Caki2 (cell line): ENCODE data around the gene COMP. TPM values are rescaled to one million over a fixed set of nuclear protein-coding genes. Genes with fewer than 3 reads are reported as not detected.
A peak's percentile ranks its signal among the peaks of the same experiment; 100 is the strongest.
"Not testable (repeated sequence)": the region's sequence is repeated elsewhere in the genome, so short reads cannot be mapped to it uniquely, and the experiment has no call there.

Source experiments
- DNase-seq: peaks from one replicate; pipeline ENCODE4 v3.0.0-alpha.2; 2015; ENCODE audit warnings: low read depth
- in situ Hi-C: cut with HindIII; loops from 2 replicates; pipeline ENCODE4 v1.10.0; 2016; ENCODE audit warnings: low sequenced_read_pairs, low pct_unique_long_range_greater_than_20kb, mixed read lengths
- total RNA-seq: library from RNA; depleted of rRNA; stranded (reverse); fragments of >200 nt; shearing (Covaris generic); gene quantifications from 2 replicates; pipeline ENCODE4 v1.2.3, GENCODE V29; 2014; ENCODE audit warnings: low replicate concordance; rRNA removed

Gene COMP
- total RNA-seq, result not detected in 2 replicates

DNA sequence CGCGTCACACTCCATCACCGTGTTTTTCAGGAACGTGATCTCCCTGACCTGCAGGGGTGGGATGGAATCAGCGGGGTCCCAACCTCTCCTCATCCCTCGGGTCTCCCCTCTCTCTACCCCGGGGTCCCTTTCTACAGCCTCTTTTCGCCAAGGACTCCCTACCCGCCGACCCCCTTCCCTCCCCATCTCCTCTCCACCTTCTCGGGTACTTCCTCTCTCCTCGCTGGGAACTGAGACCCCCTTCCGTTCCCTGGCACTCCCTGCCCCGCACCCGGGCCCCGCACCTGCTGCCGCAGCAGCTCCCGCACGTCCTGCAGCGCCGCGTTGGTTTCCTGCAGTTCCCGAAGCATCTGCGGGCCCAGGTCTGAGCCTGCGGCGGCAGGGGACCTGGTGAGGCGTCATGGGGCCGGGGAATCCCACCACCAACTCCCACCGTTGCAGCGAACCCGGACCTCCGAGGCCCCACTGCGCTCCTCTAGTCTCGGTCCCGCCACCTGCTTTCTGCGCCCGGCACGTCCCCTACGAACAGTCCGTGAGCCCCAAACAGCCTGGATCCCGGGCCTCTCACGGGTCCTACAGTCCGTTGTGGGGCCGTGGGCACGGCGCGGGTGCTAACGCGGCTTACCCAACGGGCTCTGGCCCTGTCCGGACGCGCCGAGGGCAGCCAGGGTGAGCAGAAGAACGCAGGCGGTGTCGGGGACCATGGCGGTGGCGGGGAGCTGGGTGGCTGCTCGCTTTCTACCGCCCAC lies at the start of gene COMP:
TSS of gene COMP (minus strand) at position 740 of the 749 bp plus-strand sequence. CDS start at position 704, 36 bp downstream.
- DNase-seq, result no peak
- in situ Hi-C loops, result no loop called here

DNA sequence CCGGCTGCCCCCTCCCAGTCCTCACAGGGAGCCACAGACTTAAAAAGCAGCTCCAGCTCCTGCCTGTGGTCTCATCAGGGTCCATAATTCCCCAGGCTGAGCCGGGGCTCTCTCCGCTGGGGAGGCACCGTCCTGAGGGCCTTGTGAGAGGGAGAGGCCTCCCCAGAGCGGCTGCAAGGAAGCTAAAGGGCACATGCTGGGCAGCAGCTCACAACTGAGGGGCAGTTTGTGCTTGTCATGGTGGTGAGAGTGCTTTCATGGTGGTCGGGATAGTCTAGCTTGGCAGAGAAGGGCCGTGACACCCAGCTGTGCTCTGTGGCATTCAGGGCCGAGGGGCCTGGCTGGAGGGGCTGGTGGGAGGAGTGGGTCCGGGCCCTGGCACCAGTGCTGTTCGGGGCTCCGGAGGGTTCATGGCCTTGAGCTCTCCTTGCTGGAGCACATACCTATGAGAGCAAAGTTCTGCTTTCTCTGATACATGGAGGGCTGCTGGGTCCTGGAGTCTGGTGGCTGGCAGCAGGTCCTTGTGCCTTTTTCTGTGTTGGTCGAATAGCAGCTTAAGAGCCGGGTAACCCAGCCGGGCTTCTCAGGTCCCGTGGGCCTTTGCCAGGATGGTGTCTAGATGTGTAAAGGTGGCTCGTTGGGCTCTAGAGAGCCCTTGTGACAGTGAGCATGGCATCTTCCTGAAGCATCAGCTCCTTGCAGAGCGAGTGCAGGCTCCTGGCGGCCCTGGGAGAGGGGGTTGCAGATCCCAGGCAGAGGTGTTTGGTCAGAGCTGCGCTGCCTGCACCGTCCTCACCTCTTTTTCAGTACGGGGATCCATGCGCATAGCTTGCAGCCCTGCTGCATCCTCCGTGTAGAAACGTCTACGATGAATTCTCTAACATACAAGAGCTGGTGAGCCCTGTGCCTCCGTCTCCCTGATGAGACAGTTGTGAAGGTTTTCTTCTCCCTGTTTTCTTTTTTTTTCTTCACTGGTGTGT lies 49.5 kb upstream of the COMP start:
- in situ Hi-C loops, result no loop called here
- no peak for DNase-seq

DNA sequence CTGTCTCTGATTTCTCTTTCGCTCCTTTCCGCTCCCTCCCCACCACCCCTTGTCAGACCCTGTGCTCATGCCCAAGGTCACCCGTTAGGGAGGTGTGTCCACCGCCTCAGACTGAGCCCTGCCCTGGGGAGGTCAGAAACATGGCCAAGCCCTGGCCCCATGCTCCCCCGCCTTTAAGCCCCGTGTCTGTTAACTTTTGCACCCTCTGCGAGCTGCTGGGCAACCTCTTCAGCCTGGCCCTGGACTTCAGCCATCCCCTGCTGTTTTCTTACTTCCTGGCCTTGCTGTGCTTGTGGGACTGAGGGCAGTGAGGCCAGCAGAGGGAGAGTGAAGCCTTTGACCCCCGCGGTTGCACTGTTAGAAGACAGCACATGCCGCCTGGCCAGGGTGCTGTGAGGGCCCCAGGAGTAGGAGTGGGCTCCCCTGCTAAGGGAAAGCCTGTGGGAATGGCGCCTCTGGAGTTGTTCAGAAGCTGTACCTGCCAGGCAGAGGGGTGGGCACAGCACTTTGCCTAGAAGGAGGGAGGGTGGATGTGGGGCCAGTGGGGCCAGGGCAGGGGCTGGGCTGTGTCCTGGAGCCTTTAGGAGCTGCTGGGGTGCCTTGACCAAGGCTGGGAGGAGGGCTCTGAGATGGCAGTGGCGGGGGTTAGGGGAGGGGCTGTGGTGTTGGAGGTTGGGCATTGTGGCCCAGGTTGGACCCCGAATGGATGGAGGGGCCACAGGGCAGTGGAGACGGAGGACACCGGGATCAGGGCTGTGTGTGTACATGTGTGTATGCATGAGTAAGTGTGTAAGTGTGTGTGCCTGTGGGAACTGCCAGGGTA lies 48.6 kb upstream of the COMP start:
- no peak for DNase-seq
- in situ Hi-C loops, result no loop called here

DNA sequence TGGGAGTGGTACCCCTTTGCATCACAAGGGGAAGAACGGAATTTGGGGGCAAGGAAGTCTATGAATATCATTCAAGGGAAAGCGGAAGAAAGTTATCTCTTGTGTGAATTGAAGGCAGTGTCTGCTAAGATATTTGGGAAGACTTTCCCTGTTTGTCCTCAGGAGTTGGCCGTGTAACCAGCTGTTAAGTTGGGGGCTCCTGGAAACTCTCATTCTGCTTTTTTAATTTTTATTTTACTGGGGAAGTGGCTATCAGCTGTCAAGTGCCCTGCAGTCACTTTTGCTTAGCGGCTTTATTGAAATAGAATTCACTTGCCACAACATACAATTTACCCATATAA lies 43.5 kb upstream of the COMP start:
- DNase-seq, result no peak
- in situ Hi-C loops, result no loop called here

DNA sequence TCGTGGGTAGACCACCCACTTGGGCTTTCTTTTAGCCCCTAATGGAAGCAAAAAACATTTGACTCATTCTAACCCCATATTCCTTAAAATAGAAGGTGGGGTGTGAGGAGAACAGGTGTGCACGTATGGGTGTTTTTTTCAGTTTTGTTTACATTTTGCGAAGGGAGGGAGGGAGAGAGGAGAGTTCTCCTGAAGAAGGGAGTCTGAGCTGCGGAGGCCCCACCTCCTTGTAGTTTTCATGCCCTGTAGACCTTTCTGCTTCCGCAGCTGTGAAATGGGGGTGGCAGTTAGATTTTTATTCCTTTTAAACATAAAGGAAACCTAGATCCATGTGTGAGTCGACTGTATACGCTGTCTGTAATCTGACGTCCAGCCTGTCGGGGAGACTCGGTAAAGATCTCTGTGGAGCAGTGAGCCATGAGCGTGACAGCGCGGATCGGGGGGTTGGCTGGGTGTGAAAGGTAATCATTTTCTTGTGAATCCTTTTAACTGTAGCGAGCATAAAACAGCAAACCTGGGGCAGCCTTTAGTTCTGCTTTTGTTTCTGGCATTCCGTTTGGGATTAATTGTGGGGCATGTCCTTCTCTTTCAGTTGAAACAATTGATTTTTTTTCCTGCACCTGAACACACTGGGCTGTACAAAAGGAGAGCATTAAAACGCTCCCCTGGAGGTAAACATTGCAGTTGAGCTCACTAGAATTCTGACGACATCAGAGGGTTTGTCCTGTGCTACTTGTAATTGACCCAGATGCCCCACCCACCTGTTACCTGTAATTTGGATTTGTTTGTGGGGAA lies 42.9 kb upstream of the COMP start:
- in situ Hi-C loops, result no loop called here

DNA sequence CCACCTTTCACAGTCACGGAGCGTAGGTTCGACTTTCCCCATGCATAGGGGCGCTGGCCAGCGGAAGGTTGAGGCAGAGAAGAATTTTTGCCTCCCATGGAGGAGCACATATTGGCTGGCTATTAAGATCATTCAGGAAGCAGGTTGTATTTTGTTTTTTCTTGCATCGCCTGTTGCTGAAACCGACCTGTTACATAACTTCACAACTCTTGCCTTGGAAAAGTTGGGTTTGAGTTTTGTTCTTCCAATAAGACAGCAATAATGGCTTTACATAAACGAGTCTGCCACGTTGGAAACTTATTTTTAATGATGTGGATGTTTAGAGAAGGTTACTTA lies 42.0 kb upstream of the COMP start:
- in situ Hi-C loops, result no loop called here
- DNase-seq, result no peak

More for the DNA sequence above, 42.9 kb upstream of the COMP start:
- DNase-seq, result no peak

DNA sequence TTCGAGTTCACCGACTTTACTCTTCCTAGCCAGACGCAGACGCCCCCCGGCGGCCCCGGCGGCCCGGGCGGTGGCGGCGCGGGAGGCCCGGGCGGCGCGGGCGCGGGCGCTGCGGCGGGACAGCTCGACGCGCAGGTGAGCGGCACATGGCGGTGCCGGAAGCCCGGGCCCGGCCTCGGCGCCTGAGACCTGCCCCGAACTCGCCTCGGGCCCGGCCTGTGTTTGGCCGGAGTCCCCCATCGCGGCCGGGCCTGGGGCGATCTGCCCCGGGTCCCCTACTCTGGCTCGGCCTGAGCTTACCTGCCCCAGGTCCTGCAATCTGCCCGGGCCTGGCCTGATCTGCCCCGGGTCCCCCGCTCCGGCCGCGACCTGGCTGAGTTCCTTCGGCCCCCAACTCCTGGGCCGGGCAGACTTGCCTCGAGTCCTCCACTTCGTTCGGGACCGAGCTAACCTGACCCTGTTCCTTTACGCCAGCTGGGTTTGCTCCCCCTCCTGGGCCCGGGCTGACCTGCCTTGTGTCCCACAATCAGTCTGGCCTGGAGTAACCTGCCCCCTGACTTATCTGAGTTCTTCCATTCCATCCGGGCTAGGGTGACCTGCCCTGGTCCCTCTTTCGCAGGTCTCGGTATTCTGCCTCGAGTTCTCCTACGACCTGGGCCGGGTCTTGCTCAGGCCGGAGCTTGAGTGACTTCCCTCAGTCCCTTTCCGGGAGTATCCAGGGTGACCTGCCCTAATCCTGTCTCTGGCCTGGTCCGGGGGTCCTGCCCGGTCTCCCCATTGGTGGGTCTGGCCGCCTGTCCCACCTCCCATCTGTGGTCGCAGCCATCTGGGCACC lies 41.4 kb upstream of the COMP start:
- in situ Hi-C loops, result no loop called here
- peak; percentile 37 for DNase-seq

DNA sequence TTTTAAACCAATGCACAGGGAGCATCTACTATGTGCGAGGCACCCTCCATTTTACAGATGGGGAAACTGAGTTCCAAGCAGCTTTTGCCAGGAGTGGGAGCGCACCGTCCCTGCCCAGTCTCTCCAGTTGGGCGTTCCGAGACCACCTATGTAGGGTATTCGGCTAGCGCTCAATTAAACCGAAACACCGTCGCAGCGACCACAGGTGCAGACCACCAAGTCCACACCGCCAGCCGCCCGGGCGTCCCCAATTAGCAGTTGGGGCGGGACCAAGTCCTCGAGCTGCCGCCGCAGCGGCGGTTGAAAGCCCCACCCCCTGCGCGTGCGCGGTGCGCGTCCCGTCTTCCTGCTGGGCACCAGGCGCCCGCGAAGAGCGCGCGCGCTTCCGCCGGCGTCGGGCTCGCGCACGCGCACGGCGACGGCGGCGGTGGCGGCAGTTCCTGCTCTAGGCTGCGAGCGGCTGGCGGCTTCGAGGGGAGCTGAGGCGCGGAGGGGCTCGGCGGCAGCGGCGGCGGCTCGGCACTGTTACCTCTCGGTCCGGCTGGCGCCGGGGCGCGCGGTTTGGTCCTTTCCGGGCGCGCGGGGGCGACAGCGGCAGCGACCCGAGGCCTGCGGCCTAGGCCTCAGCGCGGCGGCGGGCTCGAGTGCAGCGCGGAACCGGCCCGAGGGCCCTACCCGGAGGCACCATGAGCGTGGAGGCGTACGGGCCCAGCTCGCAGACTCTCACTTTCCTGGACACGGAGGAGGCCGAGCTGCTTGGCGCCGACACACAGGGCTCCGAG lies 40.6 kb upstream of the COMP start, which contains the start of gene UPF1:
TSS of gene UPF1 (plus strand) at position 436 of the 782 bp plus-strand sequence. CDS start at position 687, 251 bp downstream.
- DNase-seq, result peak; percentile 89
- in situ Hi-C loops, result no loop called here

DNA sequence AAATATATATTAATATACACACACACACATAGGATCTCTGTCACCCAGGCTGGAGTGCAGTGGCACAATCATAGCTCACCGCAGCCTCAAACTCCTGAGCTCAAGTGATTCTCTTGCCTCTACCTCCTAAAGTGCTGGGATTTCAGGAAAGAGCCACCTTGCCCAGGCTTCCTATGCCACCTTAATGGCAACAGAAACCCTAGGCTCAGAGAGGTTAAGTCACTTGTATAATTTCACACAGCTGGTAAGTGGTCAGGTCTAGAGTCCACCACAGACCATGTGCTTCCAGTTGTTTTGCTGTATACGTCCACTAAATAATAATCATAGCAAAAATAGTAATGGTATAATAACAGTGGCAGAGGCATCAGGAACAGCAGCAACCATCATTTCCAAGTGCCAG lies 39.4 kb upstream of the COMP start:
- DNase-seq, result no peak
- in situ Hi-C loops, result no loop called here

DNA sequence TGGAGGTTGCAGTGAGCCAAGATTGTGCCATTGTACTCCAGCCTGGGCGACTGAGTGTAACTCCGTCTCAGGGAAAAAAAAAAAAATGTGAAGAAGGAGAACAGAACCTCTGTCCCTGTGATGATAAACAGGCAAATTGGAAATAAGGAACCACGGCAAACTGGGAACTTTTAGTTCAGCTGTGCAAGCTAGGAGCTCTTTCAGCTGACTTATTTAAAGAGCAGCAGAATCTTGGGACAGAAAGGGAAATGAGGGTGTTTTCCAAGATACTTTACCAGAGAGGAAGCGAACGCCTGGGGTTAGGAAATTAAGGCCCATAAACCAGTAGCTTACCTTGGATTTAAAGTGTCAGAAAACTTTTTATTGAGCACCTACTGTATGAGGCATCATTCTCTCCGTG lies 37.7 kb upstream of the COMP start:
- in situ Hi-C loops, result no loop called here
- no peak for DNase-seq

DNA sequence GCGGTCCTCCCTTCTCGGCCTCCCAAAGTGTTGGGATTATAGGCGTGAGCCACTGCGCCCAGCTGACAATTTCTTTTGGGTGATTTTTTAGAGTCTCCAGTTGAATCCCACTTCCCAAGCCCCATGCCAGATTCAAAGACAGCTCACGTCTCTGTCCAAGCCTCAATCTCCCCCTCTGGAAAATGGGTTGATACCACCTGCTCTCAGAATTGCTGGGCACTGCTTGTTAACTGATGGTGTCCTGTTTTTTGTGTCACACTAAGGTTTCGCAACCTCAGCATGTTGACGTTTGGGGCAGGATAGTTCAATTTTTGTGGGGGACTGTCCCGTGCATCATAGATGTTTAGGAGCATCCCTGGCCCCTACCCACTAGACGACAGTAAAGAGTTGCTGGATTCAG lies 26.5 kb upstream of the COMP start:
- in situ Hi-C loops, result no loop called here
- DNase-seq, result no peak

DNA sequence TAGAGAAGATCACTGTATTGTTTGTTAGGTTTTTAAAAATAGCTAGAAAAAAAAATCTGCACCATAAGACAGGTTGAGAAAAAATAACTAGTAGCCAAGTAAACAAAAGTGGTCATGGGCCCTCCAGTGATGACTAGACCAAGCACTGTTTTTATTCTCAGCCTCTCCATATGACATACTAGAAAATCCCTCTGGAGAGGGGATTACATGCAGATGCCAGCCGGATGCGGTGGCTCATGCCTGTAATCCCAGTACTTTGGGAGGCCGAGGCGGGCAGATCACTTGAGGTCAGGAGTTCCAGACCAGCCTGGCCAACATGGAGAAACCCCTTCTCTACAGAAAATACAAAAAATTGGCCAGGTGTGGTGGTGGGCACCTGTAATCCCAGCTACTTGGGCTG lies 25.5 kb upstream of the COMP start:
- in situ Hi-C loops, result not testable (repeated sequence)

DNA sequence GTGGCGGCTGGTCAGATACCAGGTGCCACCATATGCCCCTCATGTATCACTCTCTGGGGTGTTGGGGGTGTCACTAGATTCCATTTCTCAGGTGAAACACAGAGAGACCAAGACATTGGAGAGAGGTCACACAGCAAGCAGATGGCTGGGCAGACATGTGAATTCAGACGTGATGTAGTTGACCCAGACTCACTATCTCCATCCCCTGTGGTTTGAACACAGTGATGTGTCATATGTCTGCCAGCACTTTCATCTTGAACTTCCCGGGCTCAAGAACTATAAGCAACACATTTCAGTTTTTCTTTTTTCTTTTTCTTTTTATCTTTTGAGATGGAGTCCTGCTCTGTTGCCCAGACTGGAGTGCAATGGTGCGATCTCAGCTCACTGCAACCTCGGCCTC lies 24.6 kb upstream of the COMP start:
- DNase-seq, result no peak
- in situ Hi-C loops, result no loop called here

More for the DNA sequence above, 25.5 kb upstream of the COMP start:
- not testable (repeated sequence) for DNase-seq

DNA sequence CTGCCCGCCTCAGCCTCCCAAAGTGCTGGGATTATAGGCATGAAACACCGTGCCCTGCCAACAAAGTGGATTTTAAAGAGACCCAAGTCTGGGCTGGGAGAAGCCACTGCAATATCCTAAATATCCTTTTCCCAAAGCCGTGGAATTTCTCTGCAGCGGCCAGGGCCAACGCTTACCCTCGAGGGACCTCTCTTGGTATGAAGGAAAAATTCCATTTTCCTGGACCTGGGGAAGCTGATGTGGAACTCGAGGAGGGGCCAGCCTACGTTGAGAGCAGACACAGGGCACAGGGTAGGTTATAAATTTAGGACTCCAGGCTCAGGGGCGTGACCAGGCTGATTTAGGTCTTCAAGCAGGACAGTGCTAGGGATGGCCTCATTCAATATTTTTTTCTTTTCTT lies 23.0 kb upstream of the COMP start:
- DNase-seq, result no peak
- in situ Hi-C loops, result no loop called here

DNA sequence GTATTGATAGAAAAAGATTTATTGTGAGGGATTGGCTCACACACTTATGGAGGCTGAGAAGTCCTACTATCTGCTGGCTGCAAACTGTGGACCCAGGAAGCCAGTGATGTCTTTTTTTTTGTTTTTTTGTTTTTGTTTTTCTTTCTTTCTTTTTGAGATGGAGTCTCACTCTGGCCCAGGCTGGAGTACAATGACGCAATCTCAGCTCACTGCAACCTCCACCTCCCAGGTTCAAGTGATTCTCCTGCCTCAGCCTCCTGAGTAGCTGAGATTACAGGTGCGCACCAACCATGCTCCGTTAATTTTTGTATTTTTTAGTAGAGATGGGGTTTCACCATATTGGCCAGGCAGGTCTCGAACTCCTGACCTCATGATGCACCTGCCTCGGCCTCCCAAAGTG lies 20.5 kb upstream of the COMP start:
- in situ Hi-C loops, DNase-seq: not testable (repeated sequence)

DNA sequence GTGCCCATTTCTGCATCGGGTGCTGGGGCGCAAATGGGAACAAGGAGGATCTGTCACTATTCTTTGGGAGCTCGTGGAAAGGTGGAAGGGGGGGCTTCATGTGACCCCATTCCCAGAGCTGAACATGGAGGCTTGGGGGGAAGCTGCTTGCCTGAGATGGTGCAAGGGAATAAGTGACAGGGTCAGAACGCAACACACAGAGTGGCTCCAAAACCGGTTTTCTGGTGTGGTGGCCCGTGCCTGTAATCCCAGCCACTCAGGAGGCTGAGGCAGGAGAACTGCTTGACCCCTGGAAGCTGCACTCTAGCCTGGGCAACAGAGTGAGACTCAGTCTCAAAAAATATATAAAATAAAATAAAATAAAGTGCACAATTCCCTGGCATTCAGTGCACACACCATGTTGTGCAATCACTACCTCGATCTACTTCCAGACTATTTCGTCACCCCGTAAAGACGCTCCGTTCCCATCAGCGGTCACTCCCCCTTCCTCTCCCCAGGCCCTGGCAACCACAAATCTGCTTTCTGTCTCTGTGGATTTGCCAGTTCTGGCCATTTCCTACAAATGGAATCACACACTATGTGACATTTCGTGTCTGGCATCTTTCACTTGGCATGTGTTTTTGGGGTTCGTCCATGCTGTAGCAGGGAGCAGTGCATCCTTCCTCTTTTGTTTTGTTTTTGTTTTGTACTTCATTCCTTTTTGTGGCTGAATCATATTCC lies 18.2 kb upstream of the COMP start:
- in situ Hi-C loops, result no loop called here
- DNase-seq, result no peak
